OCI-M1 (cell line): Measurements from ENCODE around the gene JAKMIP1.

Experiments
- DNase-seq: peaks from one replicate; lab custom pipeline; 2025; lab: John Stamatoyannopoulos, UW

Gene JAKMIP1

DNA sequence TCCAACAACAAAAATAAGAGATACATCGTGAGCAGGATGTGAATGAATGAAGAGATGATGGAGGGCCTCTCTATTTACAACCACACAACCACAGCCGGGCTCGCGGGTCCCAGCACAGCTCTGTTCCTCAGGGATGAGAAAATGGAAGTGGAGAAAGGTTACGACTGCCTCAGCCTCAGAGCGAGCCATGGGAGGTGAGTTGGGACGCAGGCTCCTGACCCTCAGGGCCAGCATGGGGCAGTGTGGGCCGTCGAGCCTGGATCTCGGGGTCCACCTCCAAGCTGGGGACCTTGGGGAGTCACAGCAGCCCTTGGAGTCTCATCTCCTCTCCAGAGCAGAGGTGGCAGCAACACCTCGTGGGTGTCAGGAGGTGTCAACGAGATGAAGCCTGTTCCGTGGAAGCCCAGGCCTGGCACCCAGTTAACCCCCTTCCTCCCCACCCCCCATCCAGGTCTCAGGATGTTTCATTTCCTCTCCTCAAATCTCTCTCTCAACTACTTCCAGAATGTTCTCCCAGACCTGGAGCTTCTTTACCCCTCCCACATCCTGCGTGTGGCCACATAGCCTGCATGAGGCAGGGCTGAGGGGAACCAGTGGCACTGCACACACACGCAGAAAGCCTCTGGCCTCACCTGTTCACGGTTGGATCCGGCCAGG is 208.1 kb downstream of the JAKMIP1 start:
- no peak for DNase-seq

- no peak for DNase-seq
These were observed 208.9 kb downstream of the JAKMIP1 start for GRCh38 chr4:5991405-5991804.

DNA sequence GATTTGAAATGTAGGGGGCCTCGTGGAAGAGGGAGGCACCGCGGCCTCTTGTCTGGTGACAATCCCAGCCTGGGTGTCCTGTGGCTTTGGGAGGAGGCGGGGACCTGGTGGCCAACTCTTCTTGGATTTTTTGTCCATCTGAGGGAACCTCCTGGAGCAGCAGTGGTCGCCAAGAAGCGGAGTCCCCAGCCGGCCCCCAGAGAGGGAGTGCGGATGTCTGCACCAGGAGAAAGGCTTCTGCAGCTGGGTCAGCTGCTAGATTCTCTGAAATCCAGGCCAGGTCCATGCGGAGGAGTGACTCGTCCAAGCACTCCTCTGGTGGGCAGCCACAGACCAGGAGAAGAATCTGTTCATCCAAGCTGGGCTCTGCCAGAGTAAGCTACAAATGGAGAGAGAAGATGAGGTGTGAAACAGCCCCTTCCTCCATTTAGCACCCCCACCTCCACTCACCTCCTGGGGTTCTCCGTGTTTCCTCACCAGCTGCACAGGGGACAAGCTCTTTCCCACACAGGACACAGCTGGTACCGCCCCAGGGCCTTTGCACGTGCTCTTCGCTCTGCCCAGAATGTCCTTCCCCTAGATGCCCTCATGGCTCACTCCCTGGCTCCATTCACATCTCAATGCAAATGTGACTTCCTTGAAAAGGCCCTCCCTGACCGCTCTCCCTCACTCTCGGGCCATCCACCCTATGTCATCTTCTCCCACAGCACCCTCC is 209.7 kb downstream of the JAKMIP1 start:
- DNase-seq = no peak

DNA sequence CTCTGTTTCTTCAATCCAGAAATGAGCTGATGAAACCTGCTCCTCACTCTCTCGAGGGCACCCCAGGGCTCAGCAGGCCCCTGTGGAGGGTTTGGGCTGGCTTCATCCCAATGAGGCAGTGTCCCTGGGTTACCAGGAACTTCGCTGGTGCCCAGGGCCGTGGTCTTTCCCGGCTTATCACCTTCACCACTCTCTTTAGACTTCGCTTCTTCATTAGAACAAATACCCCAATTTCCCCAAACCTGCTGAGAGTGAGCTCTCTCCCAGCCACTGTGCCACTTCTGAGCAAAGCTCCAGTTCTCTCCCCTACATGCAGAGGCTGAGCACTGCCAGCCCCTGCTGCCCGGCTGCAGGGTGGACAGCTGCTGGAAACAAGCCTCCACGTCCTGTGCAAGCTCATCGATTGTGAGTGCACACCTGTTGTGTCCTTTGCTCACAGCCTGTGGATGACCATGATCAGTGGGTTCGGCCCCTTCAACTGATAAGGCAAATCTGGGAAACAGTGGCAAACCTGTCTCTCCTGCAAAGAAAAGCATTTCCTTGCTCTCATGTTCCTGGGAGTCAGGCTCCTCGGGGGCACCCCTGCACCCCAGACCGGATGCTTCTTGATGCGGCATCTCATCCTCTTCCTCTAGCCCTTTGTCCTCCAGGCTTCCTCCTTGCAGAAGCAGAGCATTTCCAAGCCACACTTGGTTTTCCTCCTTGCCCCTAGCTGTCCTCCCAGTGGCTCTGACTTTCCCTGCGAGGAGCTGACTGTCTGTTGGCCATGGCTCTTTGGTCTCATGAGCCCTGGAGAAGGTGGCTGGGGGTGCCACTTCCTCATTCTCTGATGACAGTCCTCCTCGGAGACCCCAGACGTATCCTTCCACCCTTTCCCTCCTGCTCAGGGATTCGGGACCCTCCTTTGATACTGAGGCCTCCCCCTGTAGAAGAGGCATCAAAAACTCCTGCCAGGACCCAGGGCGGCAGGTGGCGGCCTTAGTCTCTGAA is 210.8 kb downstream of the JAKMIP1 start:
- no peak for DNase-seq

- no peak for DNase-seq
These were observed 212.1 kb downstream of the JAKMIP1 start for GRCh38 chr4:5988086-5988845.

DNA sequence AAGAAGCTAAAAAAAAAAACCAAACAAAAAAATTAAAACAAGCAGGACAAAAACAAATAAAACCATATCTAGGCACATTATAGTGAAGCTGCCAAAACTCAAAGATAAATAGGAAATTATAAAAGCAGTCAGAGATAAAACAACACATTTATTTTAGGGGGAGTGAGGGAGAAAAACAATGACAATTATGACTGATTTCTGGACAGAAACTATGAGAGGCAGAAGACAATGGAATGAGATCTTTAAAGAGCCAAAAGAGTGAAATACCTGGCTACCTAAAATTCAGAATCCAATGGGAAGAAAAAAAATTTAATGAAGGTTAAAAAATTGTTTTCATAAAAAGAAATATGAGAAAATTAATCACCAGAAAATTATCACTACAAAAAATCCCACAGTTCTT is 215.5 kb downstream of the JAKMIP1 start:
- DNase-seq = no peak

DNA sequence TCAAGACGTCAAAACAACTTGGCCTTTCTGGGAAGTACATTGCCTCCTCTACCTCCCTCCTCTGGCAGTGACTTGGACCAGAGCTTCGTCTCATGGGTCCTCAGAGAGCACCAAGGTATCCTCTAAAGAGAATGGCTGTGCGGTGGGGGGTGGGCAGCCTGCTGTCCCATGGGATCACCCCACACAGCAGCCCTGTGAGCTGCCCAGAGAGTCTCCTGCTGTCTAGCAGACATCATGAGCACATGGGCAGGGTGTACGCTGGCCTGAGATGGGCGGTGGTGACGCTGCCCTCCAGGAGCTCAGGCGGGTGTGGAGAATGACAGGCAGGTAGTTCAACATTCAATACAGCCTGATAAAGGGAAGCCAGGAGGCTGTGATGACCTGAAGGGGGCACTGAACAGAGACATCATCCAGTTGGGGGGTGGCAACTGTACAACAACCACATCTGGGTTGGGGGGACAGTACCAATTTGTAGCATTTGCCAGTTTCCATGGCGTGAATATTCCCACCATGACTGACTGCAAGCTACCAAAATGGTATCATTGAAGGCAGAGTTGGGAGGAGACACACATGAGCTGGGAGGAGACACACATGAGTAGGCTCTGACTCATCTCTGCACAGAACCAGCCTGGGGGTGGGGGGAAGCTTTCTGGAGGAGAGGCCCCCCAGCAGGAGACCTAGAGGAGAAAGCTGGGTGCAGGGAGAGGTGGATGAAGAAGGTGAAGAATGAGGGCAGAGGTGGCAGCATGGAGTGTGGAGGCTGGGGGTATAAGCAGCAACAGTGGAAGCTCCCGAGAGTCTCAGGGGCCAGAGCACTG is 218.0 kb downstream of the JAKMIP1 start:
- DNase-seq = no peak

GRCh38 chr4:5980436-5981155 is 219.8 kb downstream of the JAKMIP1 start:
- no peak for DNase-seq

GRCh38 chr4:5979981-5980380 is 220.4 kb downstream of the JAKMIP1 start:
- DNase-seq = no peak

- no peak for DNase-seq
These were observed 223.4 kb downstream of the JAKMIP1 start for GRCh38 chr4:5976921-5977320.

DNA sequence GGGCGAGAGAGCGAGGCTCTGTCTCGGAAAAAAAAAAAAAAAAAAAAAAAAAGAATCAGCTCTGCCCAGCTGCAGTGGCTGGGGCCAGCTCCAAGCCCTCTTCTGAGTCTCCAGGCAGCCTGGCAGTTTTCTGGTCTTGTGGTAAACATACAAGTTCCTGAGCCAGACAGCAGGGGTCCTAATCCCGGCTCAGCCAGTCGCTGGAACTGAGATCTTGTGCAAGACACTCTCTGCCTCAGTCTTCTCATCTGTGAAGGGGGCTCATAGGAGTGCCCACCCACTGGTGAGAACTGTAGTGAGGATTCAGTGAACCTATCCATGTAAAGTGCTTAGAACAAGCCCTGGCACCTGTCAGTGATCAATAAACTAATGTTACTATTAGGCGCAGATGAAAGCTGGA is 223.9 kb downstream of the JAKMIP1 start:
- DNase-seq = no peak
